GM21447 (cell line): ENCODE measurements around the gene CXCL6.

Source experiments
- ATAC-seq: cut with Tn5 transposase; IDR thresholded peaks from one replicate; pipeline ENCODE4 v1.9.1; 2021; ENCODE audit not compliant: unreplicated experiment

Gene CXCL6

DNA sequence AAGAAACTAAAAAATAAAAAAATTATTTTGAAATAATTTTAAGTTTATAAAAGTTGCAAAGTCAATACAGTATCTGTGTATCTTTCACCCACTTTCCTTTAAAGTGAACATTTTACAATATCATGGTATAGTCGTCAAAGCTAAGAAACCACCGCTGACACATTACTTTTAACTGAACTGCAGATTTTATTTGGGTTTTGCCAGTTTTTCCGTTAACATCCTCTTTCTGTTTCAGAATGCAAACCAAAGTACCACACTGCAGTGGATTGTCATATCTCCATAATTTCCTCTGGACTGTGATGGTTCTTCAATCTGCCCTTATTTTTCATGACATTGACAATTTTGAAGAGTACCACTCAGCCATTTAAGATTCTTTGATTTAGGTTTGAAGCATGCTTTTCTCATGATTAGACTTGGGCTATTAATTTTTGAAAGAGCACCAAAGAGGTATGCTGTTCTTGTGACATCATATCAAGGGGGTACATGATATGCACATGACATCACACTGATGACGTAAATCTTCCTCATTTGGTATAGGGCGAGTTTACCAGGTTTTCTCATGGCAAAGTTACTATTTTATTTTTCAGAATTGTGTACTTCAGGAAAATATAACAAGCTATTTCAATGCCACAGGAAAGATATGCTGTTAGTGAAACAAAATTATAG lies 29.1 kb downstream of the CXCL6 start:
- no peak for ATAC-seq

DNA sequence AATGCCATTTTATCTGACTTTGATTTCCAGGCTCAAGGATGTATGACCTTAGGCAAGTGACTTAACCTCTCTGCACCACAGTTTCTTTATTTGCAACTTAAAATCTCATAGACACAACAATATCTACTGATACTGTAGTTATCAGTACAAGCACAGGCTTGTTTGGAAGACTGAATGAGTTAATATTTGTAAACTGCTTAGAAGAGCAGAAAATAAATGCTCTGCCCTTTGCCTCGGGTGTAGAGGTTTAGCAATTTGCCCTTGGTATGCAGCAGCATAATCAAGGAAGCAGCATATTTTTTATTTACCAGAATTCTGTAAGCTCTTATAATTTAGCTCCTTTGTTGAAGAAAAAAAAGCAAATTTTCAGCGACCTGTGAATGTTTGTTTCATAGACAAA lies 29.8 kb downstream of the CXCL6 start:
- no peak for ATAC-seq

- ATAC-seq: no peak
Observed at GRCh38 chr4:73867783-73868182, 31.3 kb downstream of the CXCL6 start.

DNA sequence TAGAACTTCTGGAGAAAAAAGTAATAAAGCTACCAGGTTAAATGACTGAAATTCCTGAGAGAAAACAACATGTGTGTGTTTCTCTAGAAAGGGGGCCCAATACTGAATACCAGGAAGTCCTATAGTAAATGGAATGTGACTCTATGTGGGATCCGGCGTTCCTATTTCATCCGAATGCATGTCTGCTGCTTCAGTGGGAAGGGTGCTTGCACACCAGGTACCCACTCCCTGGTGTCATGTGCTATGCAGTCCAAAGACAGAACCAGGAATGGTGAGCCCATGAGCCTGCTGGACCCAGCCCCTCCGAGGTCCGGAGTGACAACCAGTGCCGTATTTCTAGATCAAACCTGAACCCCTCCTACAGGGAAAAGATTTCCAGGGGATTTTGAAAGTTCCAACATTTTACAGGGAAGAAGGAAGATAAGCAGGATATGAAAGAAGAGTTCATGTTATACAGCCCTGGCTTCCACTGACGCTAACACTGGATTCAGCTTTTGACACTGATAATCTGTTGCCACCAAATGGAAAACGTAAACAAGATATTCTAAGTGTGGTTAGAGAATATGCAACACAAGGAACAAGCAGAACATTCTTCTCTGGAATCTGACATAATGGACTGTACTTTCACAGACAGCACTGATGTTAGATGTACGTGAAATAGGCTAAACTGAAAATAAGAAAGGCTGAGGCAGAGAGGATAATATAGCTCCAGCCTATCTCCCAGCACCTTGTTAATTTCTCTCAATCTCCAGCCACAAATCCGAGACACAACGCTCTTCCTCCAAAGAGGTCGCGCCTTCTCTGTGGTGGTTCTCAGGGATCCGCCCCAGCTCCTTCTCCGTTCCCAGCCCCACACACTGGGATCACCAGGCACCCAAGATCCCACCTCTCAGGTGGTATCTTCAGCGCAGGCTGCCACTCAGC lies 32.0 kb downstream of the CXCL6 start:
- ATAC-seq: no peak

GRCh38 chr4:73869130-73870055 lies 32.9 kb downstream of the CXCL6 start, which contains the start of gene CXCL1:
Gene CXCL1 (plus strand): TSS chr4:73869393. CDS start chr4:73869471, 78 bp downstream.
- no peak for ATAC-seq

DNA sequence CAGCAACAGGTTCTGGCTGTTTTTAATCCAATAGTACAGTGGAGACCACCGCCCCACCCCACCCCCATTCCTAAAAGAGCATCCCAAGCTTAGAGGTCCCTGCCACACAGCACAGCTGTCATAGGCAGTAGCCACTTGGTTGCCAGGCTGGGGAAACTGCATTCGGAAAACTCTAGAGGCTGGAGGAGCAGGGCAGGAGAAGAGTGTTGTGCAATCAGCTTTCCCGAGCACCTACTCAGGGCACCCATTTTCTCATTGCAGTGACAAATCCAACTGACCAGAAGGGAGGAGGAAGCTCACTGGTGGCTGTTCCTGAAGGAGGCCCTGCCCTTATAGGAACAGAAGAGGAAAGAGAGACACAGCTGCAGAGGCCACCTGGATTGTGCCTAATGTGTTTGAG lies 33.8 kb downstream of the CXCL6 start:
- ATAC-seq: no peak

- ATAC-seq: no peak
Observed at GRCh38 chr4:73870768-73871167, 34.3 kb downstream of the CXCL6 start.

DNA sequence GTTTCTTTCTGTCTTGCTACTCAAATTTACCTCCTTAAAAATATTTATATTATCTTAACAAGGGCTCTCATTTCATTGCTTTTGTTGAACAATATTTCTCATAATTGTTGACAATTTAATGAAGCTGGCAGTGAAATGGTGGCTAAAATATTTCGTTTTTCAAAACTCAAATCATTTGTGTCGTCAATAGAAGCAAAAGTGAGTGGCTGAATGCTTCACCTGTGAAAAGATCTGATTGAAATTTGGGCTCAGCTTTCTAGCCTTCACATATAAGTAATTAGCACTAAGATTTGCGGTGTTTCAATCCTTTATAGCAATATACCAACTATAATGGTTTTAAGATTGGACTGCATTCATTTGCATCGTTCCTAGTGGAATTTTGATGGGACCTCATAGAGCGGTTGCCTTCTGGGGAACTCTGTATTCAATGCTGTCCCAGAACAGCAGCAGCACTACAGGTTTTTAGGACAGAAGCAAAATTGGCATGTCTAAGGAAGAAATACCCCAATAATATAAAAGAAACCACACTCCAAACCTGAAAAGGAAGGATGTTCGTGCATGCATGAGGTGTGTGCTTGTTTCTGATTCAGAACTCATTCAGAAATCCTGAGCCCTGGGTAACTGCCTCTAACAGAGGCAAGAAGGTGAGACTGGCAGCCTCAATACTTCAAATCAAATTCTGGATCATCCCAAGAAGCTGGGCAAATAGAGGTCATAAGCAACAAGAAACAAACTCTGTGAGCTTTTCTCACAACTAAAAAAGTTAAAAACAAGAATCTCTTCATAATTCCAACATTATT lies 35.2 kb downstream of the CXCL6 start:
- no peak for ATAC-seq

- ATAC-seq: no peak
Observed at GRCh38 chr4:73872316-73873108, 36.0 kb downstream of the CXCL6 start.

DNA sequence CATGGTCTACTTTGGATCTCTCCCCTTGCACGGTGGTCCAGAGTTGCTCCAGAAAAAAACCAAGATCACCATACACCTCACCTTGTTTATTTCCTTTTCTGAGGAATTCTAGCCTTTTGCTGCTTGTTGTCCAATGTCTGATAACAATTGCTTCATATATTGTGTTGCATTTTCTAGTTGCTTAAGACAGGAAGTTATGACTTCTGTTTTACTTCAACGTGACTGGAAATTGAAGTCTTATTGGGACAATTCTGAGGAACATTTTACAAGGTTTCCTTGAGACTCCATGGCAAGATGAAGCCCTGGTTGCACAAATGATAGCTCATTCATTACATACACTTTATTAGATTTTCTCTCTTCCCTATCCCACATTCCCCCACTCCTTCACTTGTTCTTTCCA lies 37.9 kb downstream of the CXCL6 start:
- ATAC-seq: no peak

- no peak for ATAC-seq
Observed at GRCh38 chr4:73875401-73875800, 38.9 kb downstream of the CXCL6 start.

DNA sequence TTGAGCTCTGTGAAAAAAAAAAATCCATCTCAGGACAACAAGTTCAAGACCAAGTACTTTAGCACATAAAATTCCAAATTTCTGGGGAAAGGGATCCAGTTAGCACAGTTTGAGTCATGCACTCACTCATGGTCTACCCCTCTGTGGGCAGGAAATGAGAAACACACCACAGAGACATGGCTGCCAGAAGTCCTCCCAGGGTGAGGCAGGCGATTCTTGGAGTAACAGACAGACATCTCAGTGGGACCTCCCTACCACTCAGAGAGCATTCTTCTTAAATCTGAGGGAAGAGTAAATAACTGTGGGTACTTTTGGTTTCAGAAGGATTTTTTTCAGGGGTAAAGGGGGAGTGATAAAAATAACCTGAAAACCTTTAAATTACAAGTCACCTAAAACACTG lies 46.8 kb downstream of the CXCL6 start:
- ATAC-seq: no peak

DNA sequence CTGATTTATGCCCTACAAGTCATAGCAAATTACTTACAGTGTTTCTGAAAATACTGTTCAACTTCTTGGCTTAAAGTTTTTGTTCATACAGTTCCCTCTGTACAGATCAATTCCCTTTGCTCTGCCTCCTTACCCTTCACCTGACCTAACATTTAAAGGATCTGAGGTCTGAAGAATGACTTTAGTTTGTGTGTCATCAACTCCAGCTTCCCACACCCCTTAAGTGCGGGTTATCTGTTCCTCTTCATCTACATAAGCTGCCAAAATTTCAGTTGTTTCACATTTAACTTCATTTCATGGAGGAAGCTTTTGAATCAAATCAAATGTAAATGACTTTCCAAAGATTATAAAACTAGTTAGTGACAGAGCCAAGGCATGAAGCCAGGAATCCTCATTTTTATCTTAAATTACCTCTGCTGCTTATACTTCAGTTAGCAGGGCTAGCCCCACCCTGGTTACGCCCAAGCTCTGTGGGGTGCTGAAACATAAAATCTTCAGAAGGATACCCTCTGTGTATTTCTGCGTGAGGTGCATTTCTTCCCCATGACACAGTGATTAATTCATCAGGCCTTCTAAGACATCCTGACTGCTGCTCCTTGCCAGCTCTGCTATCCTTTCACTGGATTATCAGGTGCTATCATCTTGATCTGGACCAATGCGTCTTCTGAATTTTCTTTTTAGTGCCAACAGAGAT lies 49.2 kb downstream of the CXCL6 start:
- no peak for ATAC-seq
